Cortex of kidney (tissue), 1 donor: ENCODE results near the gene GUK1.
"Not testable (repeated sequence)": the region's sequence is repeated elsewhere in the genome, so short reads cannot be mapped to it uniquely, and the experiment has no call there.

Source experiments
- DNase-seq: peaks from one replicate; lab custom pipeline; 2025; lab: John Stamatoyannopoulos, UW

GUK1 gene

GRCh38 chr1:228177183-228177475 lies 37.0 kb downstream of the GUK1 start:
- no peak for DNase-seq

- no peak for DNase-seq
Measured at GRCh38 chr1:228177721-228178710, 37.9 kb downstream of the GUK1 start.

GRCh38 chr1:228178737-228179684 lies 38.9 kb downstream of the GUK1 start:
- no peak for DNase-seq

GRCh38 chr1:228180271-228180958 lies 40.3 kb downstream of the GUK1 start:
- no peak for DNase-seq

GRCh38 chr1:228180959-228181644 lies 41.0 kb downstream of the GUK1 start:
- DNase-seq, result no peak

- DNase-seq, result no peak
Measured at GRCh38 chr1:228181645-228182034, 41.6 kb downstream of the GUK1 start.

GRCh38 chr1:228182296-228183030 lies 42.4 kb downstream of the GUK1 start:
- no peak for DNase-seq

- no peak for DNase-seq
Measured at GRCh38 chr1:228184152-228184551, 44.1 kb downstream of the GUK1 start.

GRCh38 chr1:228185641-228185965 lies 45.5 kb downstream of the GUK1 start:
- no peak for DNase-seq

GRCh38 chr1:228188249-228188648 lies 48.2 kb downstream of the GUK1 start:
- DNase-seq, result not testable (repeated sequence)

- DNase-seq, result no peak
Measured at GRCh38 chr1:228190182-228190581, 50.1 kb downstream of the GUK1 start.

- DNase-seq, result no peak
Measured at GRCh38 chr1:228190778-228191177, 50.7 kb downstream of the GUK1 start.

- DNase-seq, result no peak
Measured at GRCh38 chr1:228194436-228194835, 54.4 kb downstream of the GUK1 start.

GRCh38 chr1:228194921-228195812 lies 55.1 kb downstream of the GUK1 start:
- DNase-seq, result no peak

GRCh38 chr1:228197555-228198147 lies 57.6 kb downstream of the GUK1 start:
- DNase-seq, result no peak
